SJCRH30 (cell line): ENCODE measurements around the gene PLAA. TPM values are rescaled to one million over a fixed set of nuclear protein-coding genes. Genes with fewer than 3 reads are reported as not detected.
"Not testable (repeated sequence)": the region's sequence is repeated elsewhere in the genome, so short reads cannot be mapped to it uniquely, and the experiment has no call there.

Experiments used
- DNase-seq, 2 experiments: peaks; one replicate each; pipeline ENCODE4 v3.0.0-alpha.2; 2015 to 2020
- H3K27ac ChIP-seq: fragments of 250-450 bp; sonication (Bioruptor Pico); 2 replicates; pipeline ENCODE4 v1.5.1; 2020; ENCODE audit warnings: mild to moderate bottlenecking, moderate library complexity
- H3K27me3 ChIP-seq: fragments of 250-450 bp; sonication (Bioruptor Pico); 2 replicates; pipeline ENCODE4 v1.5.1; 2020; ENCODE audit warnings: mild to moderate bottlenecking, moderate library complexity
- H3K36me3 ChIP-seq: fragments of 250-450 bp; sonication (Bioruptor Pico); 2 replicates; pipeline ENCODE4 v1.5.1; 2020; ENCODE audit warnings: mild to moderate bottlenecking, moderate library complexity
- H3K4me1 ChIP-seq: fragments of 250-450 bp; sonication (Bioruptor Pico); 2 replicates; pipeline ENCODE4 v1.5.1; 2020; ENCODE audit warnings: mild to moderate bottlenecking, moderate library complexity
- H3K4me3 ChIP-seq: fragments of 250-450 bp; sonication (Bioruptor Pico); 2 replicates; pipeline ENCODE4 v1.5.1; 2020; ENCODE audit warnings: mild to moderate bottlenecking, moderate library complexity
- H3K9me3 ChIP-seq: fragments of 250-450 bp; sonication (Bioruptor Pico); replicated peaks from 2 replicates; pipeline ENCODE4 v1.5.1; 2020; ENCODE audit warnings: mild to moderate bottlenecking, moderate library complexity
- total RNA-seq: library from RNA; depleted of rRNA; stranded (reverse); fragments of >200 nt; shearing (Covaris generic); gene quantifications from 2 replicates; pipeline ENCODE4 v1.2.3, GENCODE V29; 2014; rRNA removed

PLAA gene
- total RNA-seq, 1 experiment from 2014 or later, result 32.3 TPM

GRCh38 chr9:26892251-26893029 lies 54.6 kb downstream of the PLAA start, which contains the start of gene CAAP1:
Gene CAAP1, minus strand, starts transcription at chr9:26892802. Its CDS starts 87 bp downstream, at chr9:26892715.
- no peaks in the 10 kb centered on the region for H3K9me3 ChIP-seq
- no peaks in the 10 kb centered on the region for H3K27me3 ChIP-seq
- peak within 1 kb of the TSS; percentile 95 for H3K27ac ChIP-seq
- DNase-seq, result peak; percentile 93
- peak within 1 kb of the TSS; percentile 91 for H3K4me3 ChIP-seq
- no peaks in the 10 kb centered on the region for H3K36me3 ChIP-seq
- H3K4me1 ChIP-seq, result peaks cover 6% of the 10 kb centered on the region; the same call in 1 of the 2 replicates

GRCh38 chr9:26891726-26892125 lies 55.3 kb downstream of the PLAA start:
- Histone ChIP-seq H3K9me3 (no peaks in the 10 kb centered on the region), H3K36me3 (no peaks in the 10 kb centered on the region), H3K27me3 (no peaks in the 10 kb centered on the region), H3K27ac (peak overlapping the region; percentile 95), H3K4me3 (peak overlapping the region; percentile 91), H3K4me1 (peaks cover 6% of the 10 kb centered on the region; the same call in 1 of the 2 replicates)
- DNase-seq, result no peak

DNA sequence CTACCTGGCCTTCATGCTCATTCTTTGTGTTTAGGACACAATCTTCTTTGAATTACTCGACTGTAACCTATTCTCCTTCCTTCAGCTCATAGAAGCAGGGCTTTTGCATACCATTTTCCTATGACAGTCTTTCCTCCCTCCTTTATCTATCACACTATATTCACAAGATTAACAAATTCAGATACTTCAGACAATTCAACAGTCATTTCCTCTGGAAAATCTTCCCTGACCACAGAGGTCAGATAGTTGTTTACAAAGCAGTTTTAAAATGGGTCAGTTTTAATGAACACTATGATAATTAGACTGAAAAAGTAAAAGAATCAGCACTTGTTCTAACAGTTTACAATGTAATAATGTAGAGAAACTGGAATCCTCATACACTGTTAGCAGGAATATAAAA lies 58.8 kb downstream of the PLAA start:
- Histone ChIP-seq H3K27me3 (no peaks in the 10 kb centered on the region), H3K4me1 (peaks cover 6% of the 10 kb centered on the region; the same call in 1 of the 2 replicates), H3K9me3 (no peaks in the 10 kb centered on the region), H3K4me3 (no peak overlapping the region), H3K27ac (no peak overlapping the region), H3K36me3 (peaks cover 15% of the 10 kb centered on the region)
- no peak for DNase-seq

GRCh38 chr9:26882154-26882553 lies 64.9 kb downstream of the PLAA start:
- Histone ChIP-seq H3K27ac (no peak overlapping the region), H3K4me1 (no peaks in the 10 kb centered on the region), H3K4me3 (no peak overlapping the region), H3K36me3 (peaks cover 37% of the 10 kb centered on the region), H3K9me3 (no peaks in the 10 kb centered on the region), H3K27me3 (no peaks in the 10 kb centered on the region)
- DNase-seq, result no peak

- Histone ChIP-seq H3K27me3 (no peaks in the 10 kb centered on the region), H3K4me1 (no peaks in the 10 kb centered on the region), H3K27ac (no peak overlapping the region), H3K4me3 (no peak overlapping the region), H3K36me3 (peaks cover 32% of the 10 kb centered on the region), H3K9me3 (no peaks in the 10 kb centered on the region)
- DNase-seq, result no peak
Observed at GRCh38 chr9:26880262-26880661, 66.8 kb downstream of the PLAA start.

- DNase-seq, H3K4me3 ChIP-seq, H3K9me3 ChIP-seq, H3K27ac ChIP-seq, H3K36me3 ChIP-seq, H3K27me3 ChIP-seq, H3K4me1 ChIP-seq: not testable (repeated sequence)
Observed at GRCh38 chr9:26875155-26875554, 71.9 kb downstream of the PLAA start.

DNA sequence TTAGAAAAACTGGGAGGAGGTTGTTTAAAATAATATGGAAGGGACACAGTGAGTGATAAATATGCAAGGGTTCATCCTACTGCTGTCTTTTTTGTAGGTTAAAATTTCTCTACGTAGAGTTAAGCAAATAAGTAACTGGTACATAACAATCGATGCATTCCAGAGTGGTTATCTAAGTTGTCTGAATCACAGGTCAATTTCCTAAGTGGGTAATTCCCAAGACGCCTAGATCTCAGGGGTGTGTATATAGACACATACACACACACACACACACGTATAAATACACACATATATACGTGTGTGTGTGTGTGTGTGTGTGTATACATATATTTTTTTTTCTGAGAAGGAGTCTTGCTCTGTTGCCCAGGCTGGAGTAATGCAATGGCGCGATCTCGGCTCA lies 76.8 kb downstream of the PLAA start:
- Histone ChIP-seq H3K4me1 (no peaks in the 10 kb centered on the region), H3K4me3 (no peak overlapping the region), H3K36me3 (peaks cover 2% of the 10 kb centered on the region; the same call in 1 of the 2 replicates), H3K27me3 (no peaks in the 10 kb centered on the region), H3K9me3 (no peaks in the 10 kb centered on the region), H3K27ac (no peak overlapping the region)
- DNase-seq, result no peak

DNA sequence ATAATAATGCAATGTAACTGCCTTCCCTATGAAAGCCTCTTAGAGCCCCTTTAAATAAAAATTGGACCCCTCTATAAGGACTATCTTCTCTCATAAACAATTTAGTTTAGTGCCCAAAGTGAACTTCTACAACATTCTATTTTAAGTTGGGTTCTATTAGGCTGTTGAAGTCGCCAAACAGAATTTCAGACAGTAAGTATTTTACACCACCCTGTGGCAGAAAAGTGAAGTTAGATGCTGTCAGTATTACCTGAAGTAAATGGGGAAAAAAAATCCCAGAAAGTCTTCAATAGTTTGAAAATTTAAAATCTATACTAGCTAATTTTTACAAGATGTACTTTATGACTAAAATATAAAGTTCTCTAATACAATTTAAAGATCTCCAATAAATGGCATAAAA lies 84.0 kb downstream of the PLAA start:
- no peaks in the 10 kb centered on the region for H3K27me3 ChIP-seq
- DNase-seq, result peak in 1 of 2 experiments; percentile 16

DNA sequence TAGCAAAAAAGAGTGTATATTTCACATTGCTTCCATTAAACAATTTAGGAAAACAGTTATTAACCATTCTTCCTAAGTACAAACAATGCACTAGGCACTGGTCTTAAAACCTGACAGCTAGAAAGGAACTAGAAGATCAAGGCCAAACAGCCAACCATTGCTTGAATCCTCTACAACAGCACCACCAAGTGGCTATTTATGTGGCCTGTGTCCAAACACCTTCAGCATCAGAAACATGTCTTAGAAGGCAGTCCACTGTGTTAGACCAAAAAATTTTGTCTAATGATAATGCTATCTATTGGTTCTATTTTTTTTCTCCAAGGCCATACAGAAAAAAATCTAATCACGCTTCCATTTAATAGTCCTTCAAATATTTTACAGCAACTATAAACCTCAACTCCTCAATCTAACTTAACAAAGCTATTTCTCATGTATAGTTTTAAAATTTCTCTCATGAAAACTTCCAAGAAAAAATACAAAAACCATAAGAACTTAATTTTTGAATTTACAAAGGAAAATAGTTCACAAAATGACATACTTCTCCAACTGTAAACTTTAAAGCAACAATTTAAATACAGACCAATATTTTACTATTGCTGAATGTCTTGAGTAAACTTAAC lies 90.5 kb downstream of the PLAA start:
- Histone ChIP-seq H3K27me3 (no peaks in the 10 kb centered on the region), H3K36me3 (no peaks in the 10 kb centered on the region; the same call in 1 of the 2 replicates), H3K27ac (no peak overlapping the region), H3K9me3 (no peaks in the 10 kb centered on the region), H3K4me1 (no peaks in the 10 kb centered on the region), H3K4me3 (no peak overlapping the region)
- DNase-seq, result peak; percentile 43 to 84

More for the DNA sequence above, 84.0 kb downstream of the PLAA start:
- Histone ChIP-seq H3K27ac (no peak overlapping the region), H3K4me1 (no peaks in the 10 kb centered on the region), H3K36me3 (no peaks in the 10 kb centered on the region), H3K9me3 (no peaks in the 10 kb centered on the region), H3K4me3 (no peak overlapping the region)

Other genes with a start within 250 kb of the PLAA start
- 16.6 and 17.1 TPM in 2 replicates for gene CAAP1, start 54.4 kb downstream of the PLAA start, total RNA-seq
- gene IFT74, start 9.2 kb upstream of the PLAA start, total RNA-seq, result 4.9 and 6.0 TPM in 2 replicates
- not detected in 2 replicates for gene LRRC19, start 58.4 kb upstream of the PLAA start, total RNA-seq
- 1.7 and 2.3 TPM in 2 replicates for gene TEK, start 162.0 kb upstream of the PLAA start, total RNA-seq